GM21526 (cell line): ENCODE results near the gene SCEL.
A peak's percentile ranks its signal among the peaks of the same experiment; 100 is the strongest.
"Not testable (repeated sequence)": the region's sequence is repeated elsewhere in the genome, so short reads cannot be mapped to it uniquely, and the experiment has no call there.

Source experiments
- ATAC-seq: cut with Tn5 transposase; IDR thresholded peaks from one replicate; pipeline ENCODE4 v1.9.1; 2021; ENCODE audit warnings: moderate library complexity; ENCODE audit not compliant: unreplicated experiment, low FRiP score

Gene SCEL

DNA sequence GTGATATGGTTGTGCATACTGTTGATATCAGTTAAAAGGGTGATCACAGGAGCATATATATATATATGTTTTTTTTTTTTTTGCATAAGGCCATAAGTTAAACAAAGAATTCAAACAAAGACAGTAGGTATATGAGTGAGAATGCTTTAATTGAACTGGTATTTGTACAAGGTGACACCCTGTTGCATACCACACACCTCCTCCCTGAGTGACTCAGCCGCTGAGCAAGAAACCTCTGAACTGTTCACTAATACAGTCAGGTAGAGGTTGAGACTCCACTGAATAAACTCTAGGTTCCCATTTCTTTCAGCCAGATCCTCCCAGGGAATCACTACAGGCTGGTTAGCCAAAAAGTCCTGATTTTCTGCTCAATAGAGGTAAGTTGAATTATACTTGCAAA, at the start of gene SCEL:
TSS of gene SCEL (plus strand) at position 259 of the 400 bp plus-strand sequence. CDS start 20,170 bp downstream, outside the sequence.
- ATAC-seq: no peak

DNA sequence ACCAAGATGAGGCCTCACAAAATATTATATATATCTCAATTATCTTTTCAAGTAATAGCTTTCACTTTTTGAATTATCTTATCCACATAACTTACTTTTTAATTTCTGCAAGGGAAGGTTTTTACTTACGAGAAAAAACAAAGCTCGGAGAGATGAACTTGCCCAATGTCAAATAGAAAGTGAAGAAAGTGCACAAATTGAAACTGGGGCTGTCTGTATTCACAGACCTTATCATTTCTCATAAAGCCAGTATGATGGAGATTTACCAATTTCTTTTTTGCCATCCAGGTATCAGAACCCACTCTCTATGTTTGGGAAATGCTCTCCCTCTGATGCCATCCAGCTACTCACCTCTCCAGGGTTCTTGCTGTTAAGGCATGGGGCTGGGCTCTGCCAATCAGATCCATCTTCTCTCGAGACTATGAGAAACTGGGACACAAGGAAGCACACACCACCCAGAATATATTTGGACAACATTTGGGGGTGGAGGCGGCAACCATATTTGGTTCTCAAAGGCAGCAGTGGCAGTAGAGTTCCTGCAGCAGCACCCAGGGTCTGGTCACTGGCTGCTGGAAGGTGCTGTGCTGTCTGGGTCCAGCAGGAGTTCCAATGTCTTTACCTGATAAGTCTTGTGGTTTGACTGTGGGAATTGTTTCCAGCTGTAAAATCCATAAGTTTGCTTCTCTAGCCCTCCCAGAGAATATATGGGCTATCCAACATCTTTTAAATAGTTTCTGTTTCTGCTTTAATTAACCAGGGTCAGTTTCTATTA, 45.8 kb upstream of the SCEL start:
- no peak for ATAC-seq

DNA sequence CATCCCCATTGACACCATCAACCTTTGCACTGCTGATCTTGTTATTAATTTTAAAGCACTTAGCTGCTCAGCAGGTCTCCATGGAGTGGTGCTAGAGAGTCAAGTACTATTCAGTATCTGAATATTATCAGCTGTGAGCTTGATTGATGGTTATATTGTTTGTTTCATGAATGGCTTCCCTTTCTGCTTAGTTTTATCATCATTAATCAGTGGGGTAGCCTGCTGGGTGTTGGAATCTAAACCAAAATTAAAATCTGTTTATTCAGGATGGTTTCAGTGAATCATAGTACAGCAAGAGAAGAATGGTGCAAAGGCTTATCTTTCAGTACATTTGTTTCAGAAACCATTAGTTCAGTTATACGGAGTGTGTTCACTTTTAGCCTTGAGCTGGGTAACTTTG, 42.5 kb upstream of the SCEL start:
- ATAC-seq: peak; percentile 62

DNA sequence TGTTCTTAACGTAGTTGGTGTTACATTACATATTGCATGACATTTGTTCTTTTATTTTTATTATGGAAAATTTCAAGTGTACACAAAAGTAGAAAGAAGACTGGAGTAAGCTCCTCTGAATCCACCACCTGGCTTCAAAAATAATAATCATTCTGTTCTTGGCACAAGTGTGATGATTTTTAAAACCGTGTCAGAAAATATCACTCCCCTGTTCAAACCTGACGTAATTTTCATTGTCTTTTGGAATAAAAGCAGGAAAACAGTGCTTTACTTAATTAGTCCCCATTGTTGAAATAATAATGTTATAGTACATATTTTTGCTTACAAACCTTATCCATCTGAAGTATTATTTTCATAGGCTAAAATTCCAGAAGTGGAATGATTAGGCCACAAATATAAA, 41.3 kb upstream of the SCEL start:
- ATAC-seq: no peak

- ATAC-seq: no peak
These were observed 38.2 kb upstream of the SCEL start for GRCh38 chr13:77497350-77497749.

- no peak for ATAC-seq
These were observed 37.7 kb upstream of the SCEL start for GRCh38 chr13:77497835-77498234.

- ATAC-seq: peak; percentile 89
These were observed 33.3 kb upstream of the SCEL start for GRCh38 chr13:77502104-77502720.

DNA sequence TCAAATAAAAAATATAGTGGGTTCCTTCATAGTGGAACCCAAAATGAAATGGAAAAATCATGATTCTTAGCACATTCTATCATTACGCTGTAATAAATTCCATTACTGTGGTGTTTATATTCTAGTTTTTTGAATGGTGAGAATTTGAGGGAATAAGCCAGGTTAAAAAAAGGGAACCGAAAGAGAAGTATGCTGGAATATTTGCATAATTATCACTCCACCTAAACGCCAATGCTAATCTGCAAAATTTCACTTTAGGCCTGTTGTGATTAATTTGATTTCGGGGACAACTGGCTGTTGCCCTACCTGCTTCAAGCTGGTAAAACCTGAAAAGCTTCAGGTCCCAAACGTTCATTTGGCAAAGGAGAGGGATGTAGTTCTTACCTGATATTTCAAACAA, 32.1 kb upstream of the SCEL start:
- no peak for ATAC-seq

- ATAC-seq: no peak
These were observed 28.6 kb upstream of the SCEL start for GRCh38 chr13:77506874-77507273.

DNA sequence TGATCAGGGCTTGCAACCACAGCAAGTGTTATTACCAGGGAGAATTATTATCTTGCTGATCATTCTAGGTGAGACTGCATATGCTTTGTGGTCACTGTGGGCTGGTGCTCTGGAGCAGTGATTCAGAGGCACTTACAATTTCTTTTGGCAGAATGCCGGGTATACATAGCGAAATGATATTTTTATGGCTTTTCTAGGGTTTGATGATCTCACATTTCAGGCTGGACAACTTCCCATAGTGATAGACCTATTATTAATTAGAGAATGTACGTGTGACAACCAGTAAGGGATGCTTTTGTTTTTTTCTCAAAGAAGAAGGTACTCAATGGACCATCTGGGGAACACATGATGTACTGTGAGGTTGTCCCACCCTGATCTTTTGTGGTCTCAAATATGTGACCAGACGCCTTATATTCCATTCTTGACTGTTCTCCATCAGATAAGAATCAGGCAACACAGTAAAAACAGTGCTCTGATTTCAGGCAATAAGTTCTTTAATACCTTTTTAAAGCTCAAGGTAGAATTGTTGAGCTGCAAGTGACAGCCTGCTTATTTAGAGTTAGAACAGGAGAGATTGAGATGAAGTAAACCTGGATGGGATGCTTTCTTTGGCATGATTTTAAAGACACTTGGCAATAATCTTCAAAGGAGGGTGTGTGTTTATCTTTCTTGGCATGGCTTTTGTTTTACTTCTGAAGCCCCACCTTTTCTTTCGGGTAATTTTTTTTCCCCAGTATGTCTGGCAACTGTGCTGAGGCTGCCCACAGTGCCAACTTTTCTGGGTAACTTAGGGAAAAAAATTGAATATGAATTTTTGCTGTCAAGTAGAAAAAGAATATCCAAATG, 27.4 kb upstream of the SCEL start:
- ATAC-seq: no peak

DNA sequence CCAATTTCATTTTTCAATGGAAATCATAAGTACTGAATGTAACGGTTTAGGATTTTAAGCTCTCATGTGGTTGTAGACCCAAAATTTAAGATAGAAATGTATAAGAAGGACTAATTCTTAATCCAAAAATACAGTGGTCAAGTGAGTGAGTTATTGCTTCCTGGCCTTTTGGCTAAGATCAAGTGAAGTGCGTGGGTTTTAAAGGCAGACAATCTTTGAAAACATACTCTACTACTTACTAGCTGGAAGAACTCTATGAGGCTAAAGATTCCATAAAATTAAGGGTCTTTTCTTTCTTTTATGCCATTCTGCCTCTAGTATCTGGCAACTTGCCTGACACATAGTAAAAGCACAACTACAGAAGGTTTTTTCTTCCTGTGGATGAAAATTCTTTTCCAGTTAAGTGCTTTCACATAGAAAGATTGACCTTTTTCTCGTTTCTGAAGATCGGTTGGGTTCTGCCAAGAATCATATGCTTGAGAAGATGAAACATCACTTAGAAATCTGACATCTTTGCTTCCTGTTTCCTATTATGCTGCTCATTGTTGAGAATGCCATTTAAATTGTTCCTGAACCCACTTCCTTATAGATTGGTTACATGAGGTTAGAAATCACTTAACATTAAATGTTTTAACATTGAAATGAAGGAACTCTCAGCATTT, 26.4 kb upstream of the SCEL start:
- ATAC-seq: no peak

DNA sequence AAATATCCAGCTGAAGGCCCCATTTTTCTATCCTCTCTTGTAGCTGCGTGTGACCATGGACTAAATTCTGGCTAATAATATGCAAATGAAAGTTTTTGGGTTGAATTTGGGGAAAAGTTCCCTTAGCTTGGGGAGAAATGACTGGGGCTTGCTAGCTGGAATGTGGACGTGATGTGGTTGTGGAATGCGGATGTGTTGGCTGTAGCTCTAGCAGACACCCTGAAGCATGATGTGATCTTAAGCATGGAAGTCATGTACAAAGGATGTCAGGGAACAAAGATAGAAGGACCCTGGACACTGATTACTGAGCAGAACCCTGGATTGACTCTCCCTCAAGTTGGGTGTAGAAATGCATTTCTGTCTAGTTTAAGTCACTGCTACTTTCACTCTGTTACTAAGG, 25.4 kb upstream of the SCEL start:
- ATAC-seq: no peak

- no peak for ATAC-seq
These were observed 24.0 kb upstream of the SCEL start for GRCh38 chr13:77511552-77511951.

GRCh38 chr13:77513719-77514335, 21.7 kb upstream of the SCEL start:
- peak; percentile 82 for ATAC-seq

DNA sequence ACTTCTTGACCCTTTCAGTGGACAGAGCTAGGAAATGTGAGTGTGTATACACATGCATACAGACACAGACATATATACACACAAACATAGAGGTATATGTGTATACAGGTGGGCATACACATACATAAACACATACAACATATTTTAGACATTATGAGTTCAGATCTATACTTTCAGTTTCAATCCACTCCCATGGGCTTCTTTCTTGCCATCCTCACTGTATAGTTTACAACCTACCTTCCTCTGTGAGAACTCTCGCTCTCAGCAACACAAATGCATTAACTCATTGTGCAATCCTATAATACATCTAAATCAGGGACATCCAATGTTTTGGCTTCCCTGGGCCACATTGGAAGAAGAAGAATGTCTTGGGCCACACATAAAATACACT, 21.2 kb upstream of the SCEL start:
- peak; percentile 78 for ATAC-seq

GRCh38 chr13:77515785-77516184, 19.7 kb upstream of the SCEL start:
- no peak for ATAC-seq

- ATAC-seq: no peak
These were observed 19.1 kb upstream of the SCEL start for GRCh38 chr13:77516342-77516789.

- ATAC-seq: no peak
These were observed 17.2 kb upstream of the SCEL start for GRCh38 chr13:77518266-77518665.

DNA sequence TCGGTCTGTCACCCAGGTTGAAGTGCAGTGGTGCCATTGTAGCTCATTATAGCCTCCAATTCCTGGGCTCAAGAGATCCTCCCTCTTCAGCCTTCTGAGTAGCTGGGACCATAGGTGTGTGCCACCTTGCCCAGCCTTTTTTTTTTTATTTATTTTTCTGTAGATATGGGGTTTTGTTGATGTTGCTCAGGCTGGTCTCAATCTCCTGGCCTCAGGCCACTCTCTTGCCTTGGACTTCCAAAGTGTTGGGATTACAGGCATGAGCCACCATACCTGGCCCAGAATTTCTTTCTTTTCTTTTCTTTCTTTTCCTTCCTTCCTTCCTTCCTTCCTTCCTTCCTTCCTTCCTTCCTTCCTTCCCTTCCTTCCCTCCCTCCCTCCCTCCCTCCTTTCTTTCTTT, 16.1 kb upstream of the SCEL start:
- ATAC-seq: not testable (repeated sequence)

GRCh38 chr13:77519808-77520207, 15.7 kb upstream of the SCEL start:
- ATAC-seq: no peak
